H9 (cell line): ENCODE measurements around the gene VPS41. TPM values are rescaled to one million over a fixed set of nuclear protein-coding genes. Genes with fewer than 3 reads are reported as not detected.

Source experiments
- DNase-seq: peaks from one replicate; pipeline ENCODE4 v3.0.0-alpha.2; 2017
- H2AFZ ChIP-seq: one replicate; pipeline ENCODE4 v1.6.1; 2013; ENCODE audit warnings: mild to moderate bottlenecking, low read length, control low read depth, moderate library complexity
- H2AK5ac ChIP-seq: 2 replicates; pipeline ENCODE4 v1.6.1; 2013; ENCODE audit warnings: low read length, control low read depth, mixed read lengths; ENCODE audit not compliant: insufficient read length
- H2BK120ac ChIP-seq: one replicate; pipeline ENCODE4 v1.6.1; 2013; ENCODE audit warnings: low read depth, mild to moderate bottlenecking, low read length, control low read depth, inconsistent platforms; ENCODE audit not compliant: poor library complexity, severe bottlenecking
- H2BK12ac ChIP-seq: 2 replicates; pipeline ENCODE4 v1.6.1; 2013; ENCODE audit warnings: low read length, control low read depth, mixed read lengths, low read depth; ENCODE audit not compliant: insufficient read length
- H2BK15ac ChIP-seq: 2 replicates; pipeline ENCODE4 v1.6.1; 2013; ENCODE audit warnings: low read depth, low read length, control low read depth
- H2BK20ac ChIP-seq: one replicate; pipeline ENCODE4 v1.6.1; 2013; ENCODE audit warnings: low read depth, mild to moderate bottlenecking, low read length, control low read depth, inconsistent platforms; ENCODE audit not compliant: poor library complexity, severe bottlenecking
- H2BK5ac ChIP-seq: 2 replicates; pipeline ENCODE4 v1.6.1; 2013; ENCODE audit warnings: low read length, control low read depth, mixed read lengths; ENCODE audit not compliant: insufficient read length
- H3K14ac ChIP-seq: 2 replicates; pipeline ENCODE4 v1.6.1; 2013; ENCODE audit warnings: low read length, control low read depth; ENCODE audit not compliant: insufficient read depth
- H3K18ac ChIP-seq: 2 replicates; pipeline ENCODE4 v1.6.1; 2013; ENCODE audit warnings: low read depth, mild to moderate bottlenecking, mixed read lengths, low read length, control low read depth; ENCODE audit not compliant: insufficient read length
- H3K23ac ChIP-seq: 2 replicates; pipeline ENCODE4 v1.6.1; 2013; ENCODE audit warnings: low read length, control low read depth, mixed read lengths, low read depth; ENCODE audit not compliant: insufficient read length
- H3K23me2 ChIP-seq: 2 replicates; pipeline ENCODE4 v1.6.1; 2013; ENCODE audit warnings: low read depth, mild to moderate bottlenecking, mixed read lengths, low read length, control low read depth; ENCODE audit not compliant: insufficient read length, poor library complexity, severe bottlenecking
- H3K27ac ChIP-seq: 2 replicates; pipeline ENCODE4 v1.5.1; 2013; ENCODE audit warnings: low read length, control low read depth, mixed read lengths, low read depth; ENCODE audit not compliant: insufficient read length
- H3K27me3 ChIP-seq: 2 replicates; pipeline ENCODE4 v1.6.1; 2013; ENCODE audit warnings: low read length, control low read depth, inconsistent platforms; ENCODE audit not compliant: insufficient read depth
- H3K4ac ChIP-seq: 2 replicates; pipeline ENCODE4 v1.6.1; 2013; ENCODE audit warnings: low read depth, mild to moderate bottlenecking, control low read depth, inconsistent platforms, low read length, moderate library complexity
- H3K4me1 ChIP-seq: 2 replicates; pipeline ENCODE4 v1.6.1; 2013; ENCODE audit warnings: low read length, control low read depth, inconsistent platforms; ENCODE audit not compliant: insufficient read depth
- H3K4me2 ChIP-seq: 2 replicates; pipeline ENCODE4 v1.6.1; 2013; ENCODE audit warnings: low read length, control low read depth, mixed read lengths; ENCODE audit not compliant: insufficient read length, insufficient read depth
- H3K56ac ChIP-seq: 2 replicates; pipeline ENCODE4 v1.6.1; 2013; ENCODE audit warnings: low read depth, mild to moderate bottlenecking, mixed read lengths, low read length, control low read depth; ENCODE audit not compliant: insufficient read length
- H3K79me1 ChIP-seq: 2 replicates; pipeline ENCODE4 v1.6.1; 2013; ENCODE audit warnings: low read depth, mild to moderate bottlenecking, moderate library complexity, low read length, control low read depth, inconsistent platforms; ENCODE audit not compliant: insufficient read depth, poor library complexity, severe bottlenecking
- H3K79me2 ChIP-seq: 2 replicates; pipeline ENCODE4 v1.6.1; 2013; ENCODE audit warnings: low read length, control low read depth, inconsistent platforms; ENCODE audit not compliant: insufficient read depth
- H3K9ac ChIP-seq: 2 replicates; pipeline ENCODE4 v1.6.1; 2013; ENCODE audit warnings: low read length, control low read depth, mixed read lengths; ENCODE audit not compliant: insufficient read length; ENCODE audit errors: extremely low read depth
- H3K9me3 ChIP-seq: one replicate; pipeline ENCODE4 v1.6.1; 2013; ENCODE audit warnings: low read depth, low read length, inconsistent platforms; ENCODE audit not compliant: control insufficient read depth
- H3T11ph ChIP-seq: one replicate; pipeline ENCODE4 v1.6.1; 2013; ENCODE audit warnings: mild to moderate bottlenecking, low read length, control low read depth, inconsistent platforms
- H4K20me1 ChIP-seq: one replicate; pipeline ENCODE4 v1.6.1; 2013; ENCODE audit not compliant: control insufficient read depth, insufficient read length, insufficient read depth
- H4K5ac ChIP-seq: 2 replicates; pipeline ENCODE4 v1.6.1; 2013; ENCODE audit warnings: low read depth, mild to moderate bottlenecking, mixed read lengths, low read length, control low read depth; ENCODE audit not compliant: insufficient read length
- H4K8ac ChIP-seq: replicated peaks from 2 replicates; pipeline ENCODE4 v1.6.1; 2013; ENCODE audit warnings: low read length, control low read depth, mixed read lengths, low read depth; ENCODE audit not compliant: insufficient read length
- H4K91ac ChIP-seq: 2 replicates; pipeline ENCODE4 v1.6.1; 2013; ENCODE audit warnings: low read depth, mild to moderate bottlenecking, moderate library complexity, mixed read lengths, low read length, control low read depth; ENCODE audit not compliant: insufficient read length
- H3K27ac Mint-ChIP-seq, 3 experiments: 2 replicates in 2 of 3; 3 replicates in 1 of 3; pipeline ENCODE4 v1.8.0; 2020 to 2021; ENCODE audit warnings: mixed read lengths in 3 of 3, mild to moderate bottlenecking in 1 of 3, moderate library complexity in 1 of 3
- H3K27me3 Mint-ChIP-seq: 2 replicates; pipeline ENCODE4 v1.8.0; 2021; ENCODE audit warnings: low read depth, mild to moderate bottlenecking, moderate library complexity, mixed read lengths
- H3K36me3 Mint-ChIP-seq, 3 experiments: 2 replicates in 2 of 3; 3 replicates in 1 of 3; pipeline ENCODE4 v1.8.0; 2020 to 2021; ENCODE audit warnings: low read depth in 3 of 3, mixed read lengths in 3 of 3; ENCODE audit not compliant: insufficient read depth in 1 of 3
- H3K4me1 Mint-ChIP-seq, 2 experiments: 2 replicates each; pipeline ENCODE4 v1.8.0; 2020; ENCODE audit warnings: mixed read lengths in 2 of 2
- H3K4me3 Mint-ChIP-seq, 2 experiments: 2 replicates in 1 of 2; 3 replicates in 1 of 2; pipeline ENCODE4 v1.8.0; 2020 to 2021; ENCODE audit warnings: mild to moderate bottlenecking in 2 of 2, mixed read lengths in 2 of 2, moderate library complexity in 1 of 2
- H3K9me3 Mint-ChIP-seq, 2 experiments: 2 replicates in 1 of 2; 3 replicates in 1 of 2; pipeline ENCODE4 v1.8.0; 2020; ENCODE audit warnings: mild to moderate bottlenecking in 2 of 2, mixed read lengths in 2 of 2, moderate library complexity in 1 of 2
- WGBS: extraction: QIAGEN DNeasy Blood & Tissue Kit; methylation state at CpG from one replicate; pipeline ENCODE4 v1.1.7; 2013; ENCODE audit warnings: missing lambda C conversion rate, low lambda C conversion rate, mixed read lengths; ENCODE audit not compliant: insufficient read length; ENCODE audit errors: extremely low coverage; 5-methylcytosine and 5-hydroxymethylcytosine counted together
- total RNA-seq: library from RNA; stranded (reverse); gene quantifications from 2 replicates; pipeline ENCODE4 v1.2.1, GENCODE V29; 2021
- TF ChIP-seq, protein P1 (sequence below): fragments of 200-600 bp; sonication (generic); conservative IDR thresholded peaks from 3 replicates; pipeline ENCODE4 v1.8.0; 2021; ENCODE audit warnings: antibody characterized with exemption, mild to moderate bottlenecking

The VPS41 gene
- total RNA-seq, 1 experiment from 2014 or later: 49.3 TPM

DNA sequence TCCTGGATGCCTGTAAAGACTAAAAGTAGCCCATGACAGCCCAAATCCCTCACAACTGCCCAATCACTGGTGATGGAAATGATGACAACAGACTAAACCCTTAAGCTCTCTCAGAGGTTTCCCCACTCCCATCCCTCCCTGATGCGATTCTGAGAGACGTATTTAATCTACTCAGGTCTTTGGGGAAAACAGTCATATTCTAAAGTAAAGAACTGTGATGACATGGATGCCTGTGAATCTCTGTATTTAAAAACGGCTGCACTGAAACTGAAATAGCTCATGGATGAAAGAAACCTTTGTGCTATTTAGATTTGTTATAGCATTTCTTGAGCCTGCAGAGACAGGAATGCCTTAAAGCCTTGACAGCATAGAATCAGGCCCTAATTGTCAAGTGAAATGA lies 28.5 kb downstream of the VPS41 start:
- Histone ChIP-seq H3K14ac (no peak overlapping the region), H3K79me2 (no peaks in the 10 kb centered on the region), H2BK5ac (no peak overlapping the region), H4K5ac (no peak overlapping the region), H2AFZ (no peak overlapping the region), H2AK5ac (no peak overlapping the region), H4K8ac (no peak overlapping the region), H3K27ac (no peak overlapping the region), H2BK15ac (no peak overlapping the region), H3K23me2 (no peaks in the 10 kb centered on the region), H3K4me1 (no peaks in the 10 kb centered on the region), H3K4ac (no peak overlapping the region), H3T11ph (no peak overlapping the region), H3K9ac (no peak overlapping the region), H4K91ac (no peak overlapping the region), H3K79me1 (peaks cover 3% of the 10 kb centered on the region), H2BK20ac (no peak overlapping the region), H3K23ac (no peak overlapping the region), H3K18ac (no peak overlapping the region), H2BK12ac (no peak overlapping the region), H3K56ac (no peak overlapping the region), H3K4me2 (no peak overlapping the region), H2BK120ac (no peak overlapping the region), H3K9me3 (no peaks in the 10 kb centered on the region), H3K27me3 (no peaks in the 10 kb centered on the region), H4K20me1 (no peaks in the 10 kb centered on the region)
- Mint-ChIP-seq H3K4me3 (no peak overlapping the region), H3K36me3 (peaks cover 7 to 24% (median 11%) of the 10 kb centered on the region in 3 experiments; a peak in 6 of 7 replicates), H3K4me1 (peaks cover 10 to 14% of the 10 kb centered on the region in 2 experiments), H3K27me3 (no peaks in the 10 kb centered on the region), H3K27ac (no peak overlapping the region), H3K9me3 (peaks cover 0 to 3% of the 10 kb centered on the region in 2 experiments; a peak in 2 of 5 replicates)
- WGBS: no CpG with 5 or more reads among the region's 3 CpGs
- TF ChIP-seq, protein P1, sequence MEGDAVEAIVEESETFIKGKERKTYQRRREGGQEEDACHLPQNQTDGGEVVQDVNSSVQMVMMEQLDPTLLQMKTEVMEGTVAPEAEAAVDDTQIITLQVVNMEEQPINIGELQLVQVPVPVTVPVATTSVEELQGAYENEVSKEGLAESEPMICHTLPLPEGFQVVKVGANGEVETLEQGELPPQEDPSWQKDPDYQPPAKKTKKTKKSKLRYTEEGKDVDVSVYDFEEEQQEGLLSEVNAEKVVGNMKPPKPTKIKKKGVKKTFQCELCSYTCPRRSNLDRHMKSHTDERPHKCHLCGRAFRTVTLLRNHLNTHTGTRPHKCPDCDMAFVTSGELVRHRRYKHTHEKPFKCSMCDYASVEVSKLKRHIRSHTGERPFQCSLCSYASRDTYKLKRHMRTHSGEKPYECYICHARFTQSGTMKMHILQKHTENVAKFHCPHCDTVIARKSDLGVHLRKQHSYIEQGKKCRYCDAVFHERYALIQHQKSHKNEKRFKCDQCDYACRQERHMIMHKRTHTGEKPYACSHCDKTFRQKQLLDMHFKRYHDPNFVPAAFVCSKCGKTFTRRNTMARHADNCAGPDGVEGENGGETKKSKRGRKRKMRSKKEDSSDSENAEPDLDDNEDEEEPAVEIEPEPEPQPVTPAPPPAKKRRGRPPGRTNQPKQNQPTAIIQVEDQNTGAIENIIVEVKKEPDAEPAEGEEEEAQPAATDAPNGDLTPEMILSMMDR: no peak
- no peak for DNase-seq
